HG02678 (cell line): ENCODE data around the gene GABRP.

Source experiments
- ATAC-seq: cut with Tn5 transposase; IDR thresholded peaks from one replicate; pipeline ENCODE4 v1.9.1; 2021; ENCODE audit warnings: mild to moderate bottlenecking, moderate library complexity; ENCODE audit not compliant: unreplicated experiment

The GABRP gene

GRCh38 chr5:170860415-170860814 is 76.9 kb downstream of the GABRP start:
- no peak for ATAC-seq

GRCh38 chr5:170860818-170861666 is 77.5 kb downstream of the GABRP start:
- no peak for ATAC-seq

- no peak for ATAC-seq
Observed at GRCh38 chr5:170861667-170861916, 78.1 kb downstream of the GABRP start.

- no peak for ATAC-seq
Observed at GRCh38 chr5:170861917-170862766, 78.6 kb downstream of the GABRP start, which contains the start of gene RANBP17. TSS of gene RANBP17 (plus strand) at chr5:170862018.

- no peak for ATAC-seq
Observed at GRCh38 chr5:170863646-170864045, 80.1 kb downstream of the GABRP start.
